Testis (tissue), 3 donors: Measurements from ENCODE around the gene LMBR1L. TPM values are rescaled to one million over a fixed set of nuclear protein-coding genes. Genes with fewer than 3 reads are reported as not detected.

Experiments used
- DNase-seq: peaks from one replicate; pipeline ENCODE4 v3.0.0-alpha.2; 2019
- H3K27ac ChIP-seq, 2 donors: fragments of 200-600 bp; sonication (generic); one replicate each; pipeline ENCODE4 v1.5.1; 2019
- H3K27me3 ChIP-seq: fragments of 200-600 bp; sonication (generic); one replicate; pipeline ENCODE4 v1.5.1; 2019
- H3K36me3 ChIP-seq: fragments of 200-600 bp; sonication (generic); one replicate; pipeline ENCODE4 v1.5.1; 2017; ENCODE audit warnings: low read depth; ENCODE audit errors: missing control alignments
- H3K4me1 ChIP-seq: fragments of 200-600 bp; sonication (generic); one replicate; pipeline ENCODE4 v1.5.1; 2019
- H3K4me3 ChIP-seq, 2 donors: fragments of 200-600 bp; sonication (generic); one replicate each; pipeline ENCODE4 v1.5.1; 2017 to 2019
- H3K9me3 ChIP-seq: fragments of 200-600 bp; sonication (generic); one replicate; pipeline ENCODE4 v1.5.1; 2017
- CTCF ChIP-seq, 3 experiments: fragments of 450-650 bp in 2 of 3; fragments of 200-600 bp in 1 of 3; sonication (generic) in 1 of 3; IDR thresholded peaks; one replicate each; pipeline ENCODE4 v1.5.1; 2016 to 2019; ENCODE audit warnings: antibody characterized with exemption in 3 of 3, mild to moderate bottlenecking in 2 of 3, moderate library complexity in 1 of 3
- POLR2A ChIP-seq: fragments of 450-650 bp; IDR thresholded peaks from one replicate; pipeline ENCODE4 v1.6.1; 2017; ENCODE audit warnings: antibody characterized with exemption, mild to moderate bottlenecking, moderate library complexity
- WGBS, 2 donors: methylation state at CpG; one replicate each; pipeline ENCODE4 v1.1.5; 2018; 5-methylcytosine and 5-hydroxymethylcytosine counted together
- intact Hi-C: fragments of 100-400 bp; cut with DNase I; formaldehyde crosslinking; loops from one replicate; pipeline ENCODE4 v1.15.1; 2023; ENCODE audit warnings: low total_unique reads
- polyA plus RNA-seq: library from polyadenylated mRNA; stranded (reverse); fragments of 350-450 nt; fragmentation: Illumina TruSeq; extraction: RNeasy Lipid Tissue Mini Kit (QIAGEN cat#74804); gene quantifications from one replicate; pipeline ENCODE4 v1.2.3, GENCODE V29; 2014; ENCODE audit warnings: low read depth, low replicate concordance; ENCODE audit not compliant: insufficient read depth
- total RNA-seq, 2 donors: library from RNA; depleted of rRNA; stranded (reverse); fragments of >200 nt; gene quantifications; one replicate each; pipeline ENCODE4 v1.2.3, GENCODE V29; 2016

Gene LMBR1L
- total and polyA plus RNA-seq, 3 donors from 2014 or later: 178 to 265 (median 223) TPM

- Histone ChIP-seq H3K36me3 (no peaks in the 10 kb centered on the region), H3K4me3 (peak overlapping the region in 1 of 2 donors; percentile 52), H3K27ac (peak overlapping the region in 1 of 2 donors; percentile 3), H3K4me1 (peaks cover 41% of the 10 kb centered on the region), H3K9me3 (no peaks in the 10 kb centered on the region), H3K27me3 (no peaks in the 10 kb centered on the region)
- TF ChIP-seq POLR2A (no peak), CTCF (IDR thresholded peaks at IDR 0.05) (no peak)
- no peak for DNase-seq
- intact Hi-C loops: no loop called here
- WGBS, 2 donors: 46% methylated on average over 4 of the region's 4 CpGs
These were observed 17.7 kb downstream of the LMBR1L start for GRCh38 chr12:49092816-49093406.

GRCh38 chr12:49092086-49092815 is 18.4 kb downstream of the LMBR1L start:
- peak; percentile 96 for DNase-seq
- WGBS, 2 donors: 3 to 6% methylated on average over 29 to 30 of the region's 32 CpGs
- H3K36me3 ChIP-seq: no peaks in the 10 kb centered on the region
- intact Hi-C loops: no loop called here
- H3K4me1 ChIP-seq: peaks cover 47% of the 10 kb centered on the region
- no peaks in the 10 kb centered on the region for H3K9me3 ChIP-seq
- no peaks in the 10 kb centered on the region for H3K27me3 ChIP-seq
- H3K4me3 ChIP-seq: peak overlapping the region; percentile 29 to 52
- TF ChIP-seq POLR2A (no peak), CTCF (IDR thresholded peaks at IDR 0.05) (peak; percentile 25 to 47 (median 29))
- H3K27ac ChIP-seq: peak overlapping the region in 1 of 2 donors; percentile 4

- peaks cover 50% of the 10 kb centered on the region for H3K4me1 ChIP-seq
- H3K27ac ChIP-seq: peak overlapping the region in 1 of 2 donors; percentile 4
- no peaks in the 10 kb centered on the region for H3K9me3 ChIP-seq
- 0 to 7% methylated on average over 10 to 13 of the region's 14 CpGs for WGBS, 2 donors
- H3K36me3 ChIP-seq: no peaks in the 10 kb centered on the region
- TF ChIP-seq CTCF (IDR thresholded peaks at IDR 0.05) (no peak), POLR2A (no peak)
- H3K4me3 ChIP-seq: peak overlapping the region; percentile 29 to 52
- no peak for DNase-seq
- intact Hi-C loops: no loop called here
- no peaks in the 10 kb centered on the region for H3K27me3 ChIP-seq
These were observed 18.9 kb downstream of the LMBR1L start for GRCh38 chr12:49091836-49092085.

- Histone ChIP-seq H3K27ac (peak overlapping the region in 1 of 2 donors; percentile 4), H3K27me3 (no peaks in the 10 kb centered on the region), H3K36me3 (no peaks in the 10 kb centered on the region), H3K4me1 (peaks cover 50% of the 10 kb centered on the region), H3K9me3 (no peaks in the 10 kb centered on the region), H3K4me3 (peak overlapping the region; percentile 29 to 52)
- TF ChIP-seq POLR2A (no peak), CTCF (IDR thresholded peaks at IDR 0.05) (no peak)
- intact Hi-C loops: no loop called here
- WGBS, 2 donors: 37 to 42% methylated on average over 41 of the region's 41 CpGs
- no peak for DNase-seq
These were observed 19.4 kb downstream of the LMBR1L start for GRCh38 chr12:49091056-49091835.
